Camera-type eye (tissue), 1 donor: Measurements from ENCODE around the gene USF1. TPM values are rescaled to one million over a fixed set of nuclear protein-coding genes. Genes with fewer than 3 reads are reported as not detected.

Source experiments
- total RNA-seq: library from RNA; depleted of rRNA; stranded (reverse); fragments of >200 nt; gene quantifications from one replicate; pipeline ENCODE4 v1.2.3, GENCODE V29; 2014

USF1 gene
- total RNA-seq: 69.9 TPM

GRCh38 chr1:161045736-161046604 is at the start of gene USF1:
USF1 (minus strand) TSS chr1:161045977; CDS start chr1:161043275, 2,702 bp downstream.

GRCh38 chr1:161089251-161089924 is 43.6 kb upstream of the USF1 start, which contains the start of gene NECTIN4:
NECTIN4 (minus strand) TSS chr1:161089558; CDS start chr1:161089296, 262 bp downstream.

GRCh38 chr1:161069731-161070270 is 24.0 kb upstream of the USF1 start, which contains the start of gene ARHGAP30:
ARHGAP30 (minus strand) TSS chr1:161069891; CDS start chr1:161069624, 267 bp downstream.

GRCh38 chr1:161038523-161039153 is 7.1 kb downstream of the USF1 start, which contains the start of gene TSTD1:
TSTD1 (minus strand) TSS chr1:161038964; CDS start chr1:161038889, 75 bp downstream.

GRCh38 chr1:161020509-161021164 is 25.1 kb downstream of the USF1 start, which contains the start of gene F11R:
F11R (minus strand) TSS chr1:161021152; CDS start chr1:161021073, 79 bp downstream.

Other genes starting within 250 kb of the USF1 start
- 0.71 TPM for gene LY9, start 249.8 kb downstream of the USF1 start, total RNA-seq
- gene CD244, start 183.1 kb downstream of the USF1 start, total RNA-seq: 0.16 TPM
- gene ITLN1, start 160.8 kb downstream of the USF1 start, total RNA-seq: not detected
- not detected for gene ITLN2, start 91.2 kb downstream of the USF1 start, total RNA-seq
- gene F11R, start 24.8 kb downstream of the USF1 start, total RNA-seq: 19.3 TPM
- 29.7 TPM for gene TSTD1, start 7.0 kb downstream of the USF1 start, total RNA-seq
- gene ARHGAP30, start 23.9 kb upstream of the USF1 start, total RNA-seq: 2.1 TPM
- gene NECTIN4, start 43.6 kb upstream of the USF1 start, total RNA-seq: 3.6 TPM
- 4.6 TPM for gene KLHDC9, start 52.4 kb upstream of the USF1 start, total RNA-seq
- 28.0 TPM for gene PFDN2, start 72.1 kb upstream of the USF1 start, total RNA-seq
- 24.8 TPM for gene NIT1, start 72.1 kb upstream of the USF1 start, total RNA-seq
- 40.2 TPM for gene DEDD, start 86.7 kb upstream of the USF1 start, total RNA-seq
- gene UFC1, start 108.0 kb upstream of the USF1 start, total RNA-seq: 107 TPM
- 28.2 TPM for gene USP21, start 113.5 kb upstream of the USF1 start, total RNA-seq
- 24.5 TPM for gene PPOX, start 120.4 kb upstream of the USF1 start, total RNA-seq
- gene B4GALT3, start 131.5 kb upstream of the USF1 start, total RNA-seq: 25.2 TPM
- 5.4 TPM for gene ADAMTS4, start 153.1 kb upstream of the USF1 start, total RNA-seq
- 103 TPM for gene NDUFS2, start 156.4 kb upstream of the USF1 start, total RNA-seq
- gene FCER1G, start 169.3 kb upstream of the USF1 start, total RNA-seq: 6.3 TPM
- not detected for gene APOA2, start 177.7 kb upstream of the USF1 start, total RNA-seq
- gene TOMM40L, start 180.1 kb upstream of the USF1 start, total RNA-seq: 13.5 TPM
- not detected for gene NR1I3, start 192.2 kb upstream of the USF1 start, total RNA-seq
- gene PCP4L1, start 212.8 kb upstream of the USF1 start, total RNA-seq: 31.3 TPM